ENCODE measurements around the gene MMP11.

The MMP11 gene

GRCh38 chr22:23782703-23783102 lies 10.1 kb downstream of the MMP11 start:
- H3K9me3 ChIP-seq, result no peaks in the 10 kb centered on the region
- intact Hi-C loops (cut with DNase I; ENCODE audit: low total_unique reads), result no loop called here

DNA sequence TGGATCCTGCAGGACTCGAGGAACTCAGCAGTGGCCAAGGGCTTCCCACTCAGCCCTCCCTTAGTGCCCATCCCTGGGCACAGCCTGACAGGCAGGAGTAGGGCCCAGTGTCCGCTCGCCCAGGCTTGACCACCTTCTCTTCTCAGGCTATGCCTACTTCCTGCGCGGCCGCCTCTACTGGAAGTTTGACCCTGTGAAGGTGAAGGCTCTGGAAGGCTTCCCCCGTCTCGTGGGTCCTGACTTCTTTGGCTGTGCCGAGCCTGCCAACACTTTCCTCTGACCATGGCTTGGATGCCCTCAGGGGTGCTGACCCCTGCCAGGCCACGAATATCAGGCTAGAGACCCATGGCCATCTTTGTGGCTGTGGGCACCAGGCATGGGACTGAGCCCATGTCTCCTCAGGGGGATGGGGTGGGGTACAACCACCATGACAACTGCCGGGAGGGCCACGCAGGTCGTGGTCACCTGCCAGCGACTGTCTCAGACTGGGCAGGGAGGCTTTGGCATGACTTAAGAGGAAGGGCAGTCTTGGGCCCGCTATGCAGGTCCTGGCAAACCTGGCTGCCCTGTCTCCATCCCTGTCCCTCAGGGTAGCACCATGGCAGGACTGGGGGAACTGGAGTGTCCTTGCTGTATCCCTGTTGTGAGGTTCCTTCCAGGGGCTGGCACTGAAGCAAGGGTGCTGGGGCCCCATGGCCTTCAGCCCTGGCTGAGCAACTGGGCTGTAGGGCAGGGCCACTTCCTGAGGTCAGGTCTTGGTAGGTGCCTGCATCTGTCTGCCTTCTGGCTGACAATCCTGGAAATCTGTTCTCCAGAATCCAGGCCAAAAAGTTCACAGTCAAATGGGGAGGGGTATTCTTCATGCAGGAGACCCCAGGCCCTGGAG lies 10.9 kb downstream of the MMP11 start:
- intact Hi-C loops (cut with DNase I; ENCODE audit: low total_unique reads), result no loop called here

More at GRCh38 chr22:23782703-23783102, 10.1 kb downstream of the MMP11 start:
- H3K4me1 ChIP-seq, result peaks cover 0 to 20% (median 15%) of the 10 kb centered on the region in 4 donors
- no peak for DNase-seq
- no peak overlapping the region for H3K27ac ChIP-seq
- H3K4me3 ChIP-seq, result no peak overlapping the region
- no peaks in the 10 kb centered on the region for H3K36me3 ChIP-seq
- no peaks in the 10 kb centered on the region for H3K27me3 ChIP-seq
- TF ChIP-seq CTCF (IDR thresholded peaks at IDR 0.05), result no peak

DNA sequence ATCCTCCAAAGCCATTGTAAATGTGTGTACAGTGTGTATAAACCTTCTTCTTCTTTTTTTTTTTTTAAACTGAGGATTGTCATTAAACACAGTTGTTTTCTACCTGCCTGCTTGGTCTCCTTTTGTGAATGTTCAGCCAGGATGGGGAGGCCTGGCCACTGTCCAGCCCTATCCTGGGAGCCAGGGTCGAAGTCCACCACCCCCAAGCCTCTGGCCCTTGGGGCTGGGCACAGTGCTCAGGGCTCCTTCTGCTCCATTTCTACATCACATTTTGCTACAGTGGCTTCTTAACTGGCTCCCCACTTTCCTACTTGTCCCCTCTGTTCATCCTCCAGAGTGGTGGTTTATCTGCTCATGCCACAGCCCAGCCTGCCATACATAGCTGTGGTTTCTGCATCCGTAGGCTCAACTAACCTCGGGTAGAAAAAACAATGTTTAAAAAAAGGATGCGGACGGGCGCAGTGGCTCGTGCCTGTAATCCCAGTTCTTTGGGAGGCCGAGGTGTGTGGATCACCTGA lies 11.6 kb downstream of the MMP11 start:
- Histone ChIP-seq H3K27ac (no peak overlapping the region), H3K36me3 (no peaks in the 10 kb centered on the region), H3K4me1 (peaks cover 0 to 31% (median 21%) of the 10 kb centered on the region in 4 donors), H3K27me3 (no peaks in the 10 kb centered on the region), H3K4me3 (no peak overlapping the region), H3K9me3 (no peaks in the 10 kb centered on the region)
- TF ChIP-seq CTCF (IDR thresholded peaks at IDR 0.05), result no peak
- intact Hi-C loops (cut with DNase I; ENCODE audit: low total_unique reads), result no loop called here
- DNase-seq, result no peak

More for the DNA sequence above, 10.9 kb downstream of the MMP11 start:
- H3K36me3 ChIP-seq, result no peaks in the 10 kb centered on the region
- peaks cover 0 to 25% (median 18%) of the 10 kb centered on the region in 4 donors for H3K4me1 ChIP-seq
- H3K27ac ChIP-seq, result no peak overlapping the region
- H3K27me3 ChIP-seq, result no peaks in the 10 kb centered on the region
- H3K4me3 ChIP-seq, result no peak overlapping the region
- no peaks in the 10 kb centered on the region for H3K9me3 ChIP-seq
- no peak for DNase-seq
- no peak for TF ChIP-seq CTCF (IDR thresholded peaks at IDR 0.05)

- intact Hi-C loops (cut with DNase I; ENCODE audit: low total_unique reads), result no loop called here
- Histone ChIP-seq H3K4me1 (peaks cover 0 to 37% (median 24%) of the 10 kb centered on the region in 4 donors), H3K27me3 (no peaks in the 10 kb centered on the region), H3K4me3 (peak overlapping the region; percentile 76 to 93), H3K36me3 (no peaks in the 10 kb centered on the region), H3K27ac (peak overlapping the region; percentile 93 to 98), H3K9me3 (no peaks in the 10 kb centered on the region)
- no peak for DNase-seq
- TF ChIP-seq CTCF (IDR thresholded peaks at IDR 0.05), result no peak
These were observed 13.6 kb downstream of the MMP11 start for GRCh38 chr22:23786261-23786710.

- peaks cover 3 to 6% (median 4%) of the 10 kb centered on the region in 3 donors for H3K36me3 ChIP-seq
- H3K27me3 ChIP-seq, result no peaks in the 10 kb centered on the region
- peak within 1 kb of the TSS; percentile 93 to 98 for H3K27ac ChIP-seq
- intact Hi-C loops (cut with DNase I; ENCODE audit: low total_unique reads), result no loop called here
- no peaks in the 10 kb centered on the region for H3K9me3 ChIP-seq
- peak within 1 kb of the TSS; percentile 76 to 93 for H3K4me3 ChIP-seq
- H3K4me1 ChIP-seq, result peaks cover 0 to 37% (median 24%) of the 10 kb centered on the region in 4 donors
- peak in 1 of 2 experiments; percentile 10 for TF ChIP-seq CTCF (IDR thresholded peaks at IDR 0.05)
- peak; percentile 94 to 97 for DNase-seq
These were observed 14.3 kb downstream of the MMP11 start, which contains the start of gene SMARCB1 for GRCh38 chr22:23786752-23787599. Gene SMARCB1 (plus strand): TSS chr22:23786966. CDS start chr22:23787170, 204 bp downstream.
